ENCODE measurements around the gene UNC5CL. TPM values are rescaled to one million over a fixed set of nuclear protein-coding genes. Genes with fewer than 3 reads are reported as not detected.

The UNC5CL gene
- total RNA-seq, 3 donors from 2014 or later (not counting 1 experiment from before 2014, with no cell fraction given), result 2.1 to 5.3 (median 4.4) TPM

- Histone ChIP-seq H3K4me1 (ENCODE audit: control insufficient read depth, insufficient read depth, low read length) (no peaks in the 10 kb centered on the region), H3K36me3 (ENCODE audit: control insufficient read depth, insufficient read depth, low read length) (no peaks in the 10 kb centered on the region), H3K4me3 (ENCODE audit: low read length) (no peak overlapping the region), H3K27ac (ENCODE audit: low read length) (no peak overlapping the region), H3K9me3 (ENCODE audit: control insufficient read depth, insufficient read depth, low read length) (no peaks in the 10 kb centered on the region), H3K27me3 (ENCODE audit: control insufficient read depth, insufficient read depth, low read length) (no peaks in the 10 kb centered on the region)
- intact Hi-C loops (cut with micrococcal nuclease), result no loop called here
- DNase-seq (no peak), ATAC-seq (no peak)
- no peaks in the 10 kb centered on the region for H3K4me1 Mint-ChIP-seq
- no peaks in the 10 kb centered on the region for H3K36me3 Mint-ChIP-seq
- no peak for TF ChIP-seq CTCF (IDR thresholded peaks at IDR 0.05)
- no peak overlapping the region for H3K27ac Mint-ChIP-seq
- no peaks in the 10 kb centered on the region for H3K27me3 Mint-ChIP-seq (ENCODE audit: low read depth in 2 of 2)
- H3K9me3 Mint-ChIP-seq, result no peaks in the 10 kb centered on the region
- no CpG with 5 or more reads among the region's 1 CpG for WGBS (ENCODE audit: insufficient coverage)
- no peak overlapping the region for H3K4me3 Mint-ChIP-seq
These were observed 2.0 kb upstream of the UNC5CL start for GRCh38 chr6:41040940-41041536.

- no peak for TF ChIP-seq CTCF (IDR thresholded peaks at IDR 0.05)
- no peak for ATAC-seq
- 62% methylated on average over 6 of the region's 6 CpGs for WGBS (ENCODE audit: insufficient coverage)
- H3K27me3 Mint-ChIP-seq (ENCODE audit: low read depth in 2 of 2), result no peaks in the 10 kb centered on the region
- H3K27ac ChIP-seq (ENCODE audit: low read length), result no peak overlapping the region
- DNase-seq, result no peak
- no peaks in the 10 kb centered on the region for H3K9me3 ChIP-seq (ENCODE audit: control insufficient read depth, insufficient read depth, low read length)
- H3K4me1 Mint-ChIP-seq, result no peaks in the 10 kb centered on the region
- no peaks in the 10 kb centered on the region for H3K9me3 Mint-ChIP-seq
- intact Hi-C loops (cut with micrococcal nuclease), result no loop called here
- H3K4me1 ChIP-seq (ENCODE audit: control insufficient read depth, insufficient read depth, low read length), result no peaks in the 10 kb centered on the region
- H3K36me3 Mint-ChIP-seq, result no peaks in the 10 kb centered on the region
- no peak overlapping the region for H3K4me3 ChIP-seq (ENCODE audit: low read length)
- no peaks in the 10 kb centered on the region for H3K27me3 ChIP-seq (ENCODE audit: control insufficient read depth, insufficient read depth, low read length)
- H3K4me3 Mint-ChIP-seq, result no peak overlapping the region
- H3K36me3 ChIP-seq (ENCODE audit: control insufficient read depth, insufficient read depth, low read length), result no peaks in the 10 kb centered on the region
- H3K27ac Mint-ChIP-seq, result no peak overlapping the region
These were observed 1.3 kb upstream of the UNC5CL start for GRCh38 chr6:41040101-41040939.

GRCh38 chr6:41038205-41038604 lies 816 bp downstream of the UNC5CL start:
- H3K4me3 ChIP-seq (ENCODE audit: low read length), result no peak overlapping the region
- DNase-seq (no peak), ATAC-seq (no peak)
- intact Hi-C loops (cut with micrococcal nuclease), result loop anchor here (5.0 kb wide), 1 partner anchor 1056 kb away; no protein-coding TSS in a partner anchor
- H3K4me1 ChIP-seq (ENCODE audit: control insufficient read depth, insufficient read depth, low read length), result no peaks in the 10 kb centered on the region
- H3K4me3 Mint-ChIP-seq, result no peak overlapping the region
- H3K36me3 ChIP-seq (ENCODE audit: control insufficient read depth, insufficient read depth, low read length), result no peaks in the 10 kb centered on the region
- H3K9me3 ChIP-seq (ENCODE audit: control insufficient read depth, insufficient read depth, low read length), result no peaks in the 10 kb centered on the region
- no peaks in the 10 kb centered on the region for H3K27me3 ChIP-seq (ENCODE audit: control insufficient read depth, insufficient read depth, low read length)
- H3K4me1 Mint-ChIP-seq, result no peaks in the 10 kb centered on the region
- no peak for TF ChIP-seq CTCF (IDR thresholded peaks at IDR 0.05)
- H3K36me3 Mint-ChIP-seq, result no peaks in the 10 kb centered on the region
- no peaks in the 10 kb centered on the region for H3K9me3 Mint-ChIP-seq
- no peak overlapping the region for H3K27ac ChIP-seq (ENCODE audit: low read length)
- 94% methylated on average over 3 of the region's 3 CpGs for WGBS (ENCODE audit: insufficient coverage)
- no peaks in the 10 kb centered on the region for H3K27me3 Mint-ChIP-seq (ENCODE audit: low read depth in 2 of 2)
- no peak overlapping the region for H3K27ac Mint-ChIP-seq
